Stimulated activated CD4-positive, alpha-beta T cell treated with anti-CD3 and anti-CD28 coated beads, TNF-alpha, amount 100 ng/mL, for 24 hours (primary cell): ENCODE data around the gene RAB38.

Source experiments
- DNase-seq, 3 experiments: peaks; one replicate each; pipeline ENCODE4 v3.0.0-alpha.2; 2020; ENCODE audit warnings: low read depth in 3 of 3

Gene RAB38

DNA sequence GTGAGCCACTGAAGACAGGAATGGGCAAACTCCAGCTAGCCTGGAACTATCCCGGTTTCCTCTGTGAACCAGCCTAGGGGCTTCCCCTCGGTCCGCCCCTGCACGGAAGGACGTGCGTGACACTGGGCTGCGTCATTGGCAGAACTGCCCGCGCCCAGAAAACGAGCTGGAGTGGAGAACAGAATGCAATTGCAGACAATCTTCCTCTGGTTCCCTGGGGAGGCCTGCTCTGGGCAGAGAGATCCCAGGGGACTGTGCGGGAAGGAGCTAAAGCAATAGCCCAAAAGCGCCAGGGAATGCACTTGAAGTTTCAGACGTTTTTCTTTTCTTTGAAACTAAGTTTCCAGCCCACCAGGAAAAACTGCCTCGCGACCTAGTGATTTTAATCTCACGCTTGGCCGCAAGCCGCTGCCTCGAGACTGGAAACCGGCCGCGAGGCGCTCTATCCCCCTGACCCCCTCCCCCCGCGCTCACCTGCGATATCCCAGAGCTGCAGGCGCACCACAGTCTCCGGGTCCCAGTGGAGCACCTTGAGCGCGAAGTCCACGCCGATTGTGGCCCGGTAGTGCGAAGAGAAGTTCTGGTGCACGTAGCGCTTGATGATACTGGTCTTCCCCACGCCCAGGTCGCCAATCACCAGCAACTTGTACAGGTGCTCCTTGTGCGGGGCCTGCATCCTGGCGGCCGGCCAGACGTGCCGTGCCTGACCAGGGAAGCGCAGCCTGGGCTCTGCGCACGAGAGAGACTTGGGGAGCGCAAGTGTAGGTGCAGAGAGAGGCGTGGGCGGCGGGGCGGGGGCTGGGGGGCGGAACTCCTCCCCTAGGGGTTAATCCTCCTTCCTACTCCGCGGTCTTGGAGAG lies at the start of gene RAB38:
TSS of gene RAB38 (minus strand) at position 735 of the 860 bp plus-strand sequence. CDS start at position 676, 59 bp downstream.
- DNase-seq = peak in 2 of 3 experiments; percentile 22 to 69

DNA sequence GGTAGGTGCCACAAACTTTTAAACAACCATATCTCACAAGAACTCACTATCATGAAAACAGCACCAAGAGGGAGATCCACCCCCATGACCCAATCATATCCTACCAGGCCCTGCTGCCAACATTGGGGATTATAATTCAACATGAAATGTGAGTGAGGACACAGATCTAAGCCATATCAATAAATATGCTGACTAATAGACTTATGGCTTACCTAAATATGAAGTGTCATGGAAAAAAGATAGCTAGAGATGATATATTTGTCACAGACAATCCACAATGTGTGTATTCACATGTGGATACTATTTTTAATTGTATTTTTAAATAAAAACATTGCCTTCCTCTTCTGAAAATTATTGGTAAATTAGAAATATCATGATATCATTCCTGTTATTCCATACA lies 38.2 kb upstream of the RAB38 start:
- DNase-seq = no peak

GRCh38 chr11:88212300-88212699 lies 37.1 kb upstream of the RAB38 start:
- no peak for DNase-seq

GRCh38 chr11:88208745-88209144 lies 33.5 kb upstream of the RAB38 start:
- no peak for DNase-seq

- DNase-seq = no peak
These were observed 31.5 kb upstream of the RAB38 start for GRCh38 chr11:88206751-88207150.

DNA sequence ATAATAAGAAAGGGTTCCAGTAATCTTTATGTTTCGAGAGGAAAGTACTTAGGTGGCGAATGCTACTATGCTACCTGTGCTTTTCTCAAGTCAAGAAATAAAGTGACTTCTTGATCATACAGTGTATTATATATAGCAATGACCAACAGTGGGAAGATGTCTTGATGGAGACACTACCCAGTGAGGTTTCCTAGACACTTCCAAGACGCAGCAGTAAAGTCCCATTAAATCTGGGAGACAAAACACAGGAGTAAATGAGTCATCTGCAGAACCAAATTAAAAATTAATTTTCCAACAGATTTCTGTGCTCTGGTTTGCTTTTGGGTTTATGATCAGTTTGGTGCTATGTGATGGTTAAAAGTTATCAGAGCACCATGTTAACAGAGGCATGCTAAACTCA lies 29.1 kb upstream of the RAB38 start:
- DNase-seq = no peak

DNA sequence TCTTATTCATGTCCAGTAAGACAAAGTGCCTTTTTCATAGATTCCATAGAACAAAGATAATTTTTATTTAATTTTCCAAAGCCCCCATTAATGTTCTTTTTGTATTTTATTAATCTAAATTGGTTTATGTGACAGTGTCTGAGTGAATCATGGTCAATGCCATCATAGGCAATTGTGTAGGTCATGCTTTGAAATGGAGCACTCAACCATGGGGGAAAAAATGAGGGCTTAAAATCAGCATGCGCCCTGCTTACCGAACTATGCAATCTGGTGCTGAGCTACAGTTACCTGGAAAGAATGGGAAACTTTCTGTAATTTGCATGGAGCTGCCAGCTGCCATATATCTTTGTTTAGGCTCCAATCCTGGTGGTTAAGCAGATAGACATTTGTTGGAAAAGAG lies 28.4 kb upstream of the RAB38 start:
- DNase-seq = no peak

GRCh38 chr11:88202498-88202897 lies 27.3 kb upstream of the RAB38 start:
- no peak for DNase-seq

DNA sequence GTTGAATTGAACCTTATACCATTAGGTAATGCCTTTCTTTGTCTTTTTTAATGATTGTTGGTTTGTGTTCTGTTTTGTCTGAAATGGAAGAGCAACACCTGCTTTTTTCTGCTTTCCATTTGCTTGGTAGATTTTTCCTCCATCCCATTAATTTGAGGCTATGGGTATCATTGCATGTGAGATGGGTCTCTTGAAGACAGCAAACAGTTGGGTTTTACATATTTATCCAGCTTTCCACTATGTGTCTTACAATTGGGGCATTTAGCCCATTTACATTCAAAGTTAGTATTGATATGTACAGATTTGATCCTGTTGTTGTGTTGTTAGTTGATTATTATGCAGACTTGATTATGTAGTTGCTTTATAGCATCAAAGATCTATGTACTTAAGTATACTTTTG lies 21.1 kb upstream of the RAB38 start:
- DNase-seq = no peak

DNA sequence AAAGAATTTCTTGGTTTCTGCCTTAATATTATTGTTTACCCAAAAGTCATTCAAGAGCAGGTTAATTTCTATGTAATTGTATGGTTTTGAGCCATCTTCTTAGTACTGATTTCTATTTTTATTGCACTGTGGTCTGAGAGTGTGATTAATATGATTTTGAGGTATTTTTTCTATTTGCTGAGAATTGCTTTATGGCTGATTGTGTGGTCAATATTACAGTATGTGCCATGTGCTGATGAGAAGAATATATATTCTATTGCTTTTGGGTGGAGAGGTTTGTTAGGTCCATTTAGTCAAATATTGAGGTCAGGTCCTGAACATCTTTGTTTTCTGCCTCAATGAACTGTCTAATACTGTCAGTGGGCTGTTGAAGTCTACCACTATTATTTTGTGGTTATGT lies 20.7 kb upstream of the RAB38 start:
- DNase-seq = no peak

DNA sequence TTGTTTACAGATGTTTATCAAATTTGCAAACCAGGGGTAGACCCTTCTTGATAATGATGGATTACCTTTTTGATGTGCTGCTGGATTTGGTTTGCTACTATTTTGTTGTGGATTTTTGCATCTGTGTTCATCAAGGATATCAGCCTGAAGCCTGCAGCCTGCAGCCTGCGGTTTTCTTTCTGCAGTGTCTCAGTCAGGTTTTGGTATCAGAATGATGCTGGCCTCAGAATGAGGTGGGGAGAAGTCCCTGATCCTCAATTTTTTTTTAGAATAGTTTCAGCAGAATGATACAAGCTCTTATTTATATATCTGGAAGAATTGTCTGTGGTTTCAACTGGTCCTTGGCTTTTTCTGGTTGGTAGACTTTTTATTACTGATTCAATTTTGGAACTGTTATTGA lies 19.7 kb upstream of the RAB38 start:
- DNase-seq = no peak

GRCh38 chr11:88193278-88193677 lies 18.0 kb upstream of the RAB38 start:
- DNase-seq = no peak

DNA sequence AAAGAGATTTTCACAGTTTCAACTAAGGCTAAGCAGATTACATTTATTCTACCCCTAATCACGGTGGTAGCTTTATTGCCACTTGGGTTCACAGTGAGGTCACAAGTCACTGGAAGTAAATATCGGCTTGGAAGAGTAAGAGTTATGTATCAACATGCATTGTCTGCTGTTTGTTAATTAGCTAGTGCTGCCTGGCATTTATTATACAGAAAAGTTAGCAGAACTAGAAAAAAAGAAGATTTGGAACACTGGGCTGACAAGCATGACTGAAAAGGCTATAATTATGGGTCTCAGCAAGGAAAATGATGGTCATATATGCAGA lies 13.7 kb upstream of the RAB38 start:
- DNase-seq = no peak

DNA sequence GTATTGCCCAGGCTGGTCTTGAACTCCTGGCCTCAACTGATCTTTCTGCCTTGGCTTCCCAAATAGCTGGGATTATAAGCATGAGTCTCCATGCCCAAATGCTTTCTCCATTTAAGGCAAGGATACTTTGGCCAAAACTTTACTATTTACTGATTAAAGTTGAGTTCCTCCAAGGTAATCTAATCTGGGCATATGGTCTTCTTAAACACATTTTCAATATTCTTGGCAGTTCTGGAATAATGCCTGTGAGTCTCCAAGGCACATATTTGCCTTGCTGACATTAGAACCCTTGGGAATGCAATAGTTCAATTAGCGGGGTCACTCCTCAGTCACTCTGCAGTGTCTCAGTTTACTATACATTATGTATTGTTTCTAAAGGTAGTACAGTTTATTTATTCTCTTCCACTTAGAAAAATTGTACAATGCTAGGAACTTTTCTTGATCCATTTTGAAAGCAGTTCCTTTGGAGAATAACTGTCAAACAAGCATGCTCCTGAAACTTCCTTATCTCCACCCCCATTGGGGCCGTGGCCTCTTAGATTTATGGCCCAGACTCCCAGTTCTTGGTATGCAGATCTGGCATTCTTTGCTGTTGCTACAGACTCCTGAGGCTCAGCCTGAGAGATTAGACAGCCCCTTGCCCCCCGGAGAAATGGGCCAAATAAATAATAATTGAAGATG lies 13.1 kb upstream of the RAB38 start:
- no peak for DNase-seq

DNA sequence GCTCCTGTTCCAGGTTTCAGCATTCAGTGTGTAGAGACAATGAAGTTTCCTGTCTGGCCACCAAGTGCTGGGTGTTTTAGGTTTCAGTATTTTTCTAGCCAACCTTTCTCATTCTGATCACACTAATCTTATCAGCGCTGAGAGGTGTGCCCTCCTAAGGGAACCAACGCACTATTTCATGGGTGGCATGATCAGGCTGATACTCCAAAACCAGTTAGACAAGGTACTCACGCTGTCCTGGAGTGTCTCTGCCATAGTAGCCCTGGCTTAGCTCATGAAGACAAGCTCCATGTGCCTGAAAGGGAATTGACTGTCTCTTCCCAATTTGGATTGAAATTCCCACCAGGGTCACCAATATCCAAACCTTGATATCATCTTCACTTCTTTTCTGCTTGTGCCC lies 8.0 kb upstream of the RAB38 start:
- DNase-seq = no peak

DNA sequence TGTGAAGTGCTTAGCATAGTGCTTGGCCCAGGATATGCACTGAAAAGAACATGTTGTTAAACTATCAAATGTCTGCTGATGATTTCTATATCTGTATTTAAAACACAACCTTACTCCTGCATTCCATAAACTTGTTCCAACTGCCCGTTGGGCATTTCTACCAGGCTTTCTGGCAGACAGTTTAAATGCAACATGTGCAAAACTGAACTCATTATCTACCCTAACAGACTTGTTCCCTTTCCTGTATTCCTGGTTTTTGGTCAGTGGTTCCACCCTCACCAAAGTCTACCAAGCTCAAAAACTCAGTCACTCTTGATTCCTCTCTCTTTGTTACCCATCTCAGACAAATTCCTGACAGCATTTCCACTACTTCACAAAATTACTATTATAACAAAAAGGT lies 6.5 kb upstream of the RAB38 start:
- no peak for DNase-seq

GRCh38 chr11:88179971-88180629 lies 4.9 kb upstream of the RAB38 start:
- no peak for DNase-seq

DNA sequence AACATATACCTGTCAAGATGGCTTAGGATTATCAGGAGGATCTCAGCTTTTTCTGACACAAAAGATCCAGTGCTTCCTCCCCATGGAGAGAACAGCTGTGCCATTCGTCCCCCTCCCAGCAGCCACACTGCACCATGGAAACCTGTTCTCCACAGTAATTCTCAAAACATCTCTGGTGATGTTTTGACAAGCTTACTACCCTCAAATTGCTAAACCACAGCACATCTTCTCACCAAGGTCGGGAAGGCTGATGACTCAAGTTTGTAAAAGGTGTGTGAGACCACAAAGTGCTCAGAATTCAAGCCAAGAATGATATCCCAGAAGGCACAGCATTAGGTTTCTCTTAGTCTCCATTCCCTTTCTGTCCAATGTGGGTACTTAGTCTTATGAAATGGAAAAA lies 3.9 kb upstream of the RAB38 start:
- DNase-seq = peak in 1 of 3 experiments; percentile 9

DNA sequence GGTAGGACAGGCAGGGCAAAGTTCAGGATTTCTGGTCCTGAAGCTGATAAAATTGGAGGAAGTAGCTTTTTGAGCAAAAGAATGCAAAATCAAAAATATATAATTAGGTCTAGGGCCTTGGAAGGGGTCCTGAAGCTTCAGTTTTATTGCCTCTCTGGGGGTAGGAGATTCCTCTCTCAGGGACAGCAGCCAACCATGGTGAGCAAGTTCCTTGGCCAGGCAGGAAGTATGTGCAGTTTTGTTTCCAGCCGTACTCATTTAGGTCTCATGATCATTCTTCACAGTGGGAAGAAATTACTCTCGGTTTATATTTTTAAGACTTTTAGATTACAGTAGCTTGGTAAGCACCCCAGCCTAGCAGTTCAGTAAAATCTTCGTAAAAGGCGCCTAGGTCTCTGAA lies 2.9 kb upstream of the RAB38 start:
- no peak for DNase-seq

GRCh38 chr11:88175569-88176075 lies 379 bp upstream of the RAB38 start:
- DNase-seq = no peak

DNA sequence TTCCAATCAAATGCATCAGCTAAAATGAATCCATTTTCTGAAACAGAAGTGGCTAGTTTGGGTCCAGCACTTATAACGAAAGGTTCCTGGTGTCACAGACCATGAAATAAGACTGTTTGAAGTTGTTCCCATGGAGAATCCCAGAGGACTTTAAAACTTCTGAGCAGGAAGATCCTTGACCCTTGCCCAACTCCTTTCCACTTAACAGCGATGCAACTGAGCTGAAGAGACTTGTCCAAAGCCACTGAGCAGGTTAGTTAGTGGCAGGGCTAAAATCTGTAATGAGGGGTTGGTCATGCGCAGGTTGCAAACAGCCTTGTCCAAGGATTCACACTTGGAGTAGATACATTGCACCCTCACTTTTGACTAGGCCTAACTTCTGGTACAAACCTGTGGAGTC lies 1.3 kb downstream of the RAB38 start:
- DNase-seq = no peak

DNA sequence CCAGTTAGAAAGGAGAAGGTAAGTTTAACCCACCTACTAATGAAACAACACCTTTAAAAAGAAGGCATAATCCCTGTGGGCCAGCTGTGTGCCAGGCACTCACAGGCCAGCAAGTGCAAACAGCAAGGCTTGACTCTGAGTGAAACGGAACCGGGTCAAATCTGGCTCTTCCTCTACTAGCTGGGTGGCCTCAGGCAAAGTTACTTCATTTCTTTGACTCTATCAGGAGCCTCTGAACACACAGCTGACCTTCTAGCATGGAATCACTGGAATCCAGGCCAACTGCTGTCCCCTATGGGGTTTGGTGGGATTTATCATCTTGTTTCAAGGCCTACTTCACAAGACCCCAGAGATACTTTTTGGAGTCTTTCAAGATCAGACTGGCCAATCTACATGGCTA lies 3.3 kb downstream of the RAB38 start:
- DNase-seq = no peak

GRCh38 chr11:88170673-88171072 lies 4.6 kb downstream of the RAB38 start:
- no peak for DNase-seq
